Epithelial cell of esophagus (primary cell): ENCODE measurements around the gene CATSPERB.
"Not testable (repeated sequence)": the region's sequence is repeated elsewhere in the genome, so short reads cannot be mapped to it uniquely, and the experiment has no call there.

Experiments
- DNase-seq: peaks from one replicate; pipeline ENCODE4 v3.0.0; 2010; ENCODE audit warnings: low read depth
- H3K4me3 ChIP-seq: 2 replicates; pipeline ENCODE4 v1.5.1; 2011; ENCODE audit warnings: mild to moderate bottlenecking, low read length, control low read depth
- CTCF ChIP-seq: IDR thresholded peaks from 2 replicates; pipeline ENCODE4 v1.5.1; 2011; ENCODE audit warnings: low read depth, mild to moderate bottlenecking, low read length, control low read depth, inconsistent platforms; ENCODE audit not compliant: insufficient read depth; ENCODE audit errors: missing control alignments

The CATSPERB gene

GRCh38 chr14:91681118-91681517 is 50.8 kb downstream of the CATSPERB start:
- TF ChIP-seq CTCF: no peak
- no peak overlapping the region for H3K4me3 ChIP-seq
- no peak for DNase-seq

GRCh38 chr14:91679273-91679672 is 52.6 kb downstream of the CATSPERB start:
- no peak for DNase-seq
- TF ChIP-seq CTCF: no peak
- H3K4me3 ChIP-seq: no peak overlapping the region

GRCh38 chr14:91677687-91678086 is 54.2 kb downstream of the CATSPERB start:
- H3K4me3 ChIP-seq, DNase-seq: not testable (repeated sequence)

GRCh38 chr14:91674911-91675310 is 57.0 kb downstream of the CATSPERB start:
- H3K4me3 ChIP-seq: no peak overlapping the region
- no peak for DNase-seq
- no peak for TF ChIP-seq CTCF

- no peak for DNase-seq
- no peak overlapping the region for H3K4me3 ChIP-seq
- TF ChIP-seq CTCF: no peak
Observed at GRCh38 chr14:91669867-91670266, 62.0 kb downstream of the CATSPERB start.

GRCh38 chr14:91667101-91667500 is 64.8 kb downstream of the CATSPERB start:
- not testable (repeated sequence) for H3K4me3 ChIP-seq, DNase-seq

GRCh38 chr14:91660790-91661189 is 71.1 kb downstream of the CATSPERB start:
- DNase-seq: no peak
- no peak overlapping the region for H3K4me3 ChIP-seq
- no peak for TF ChIP-seq CTCF

GRCh38 chr14:91654836-91655235 is 77.0 kb downstream of the CATSPERB start:
- no peak overlapping the region for H3K4me3 ChIP-seq
- no peak for TF ChIP-seq CTCF
- DNase-seq: peak; percentile 89
